MCF 10A (cell line): ENCODE measurements around the gene TMEM131L. TPM values are rescaled to one million over a fixed set of nuclear protein-coding genes. Genes with fewer than 3 reads are reported as not detected.

Experiments used
- BruUV-seq: library from RNA; stranded (reverse); fragments of 400-500 nt; replicated peaks from 2 replicates; lab custom pipeline; 2021; lab: Mats Ljungman, UMichigan
- CTCF ChIA-PET: fragments of 300-600 bp; sonication (Branson Sonifier 250); formaldehyde crosslinking; extraction: SDS; loops from one replicate; lab custom pipeline; 2021; ENCODE audit warnings: antibody characterized with exemption, inconsistent platforms; lab: Yijun Ruan, JAX
- POLR2A ChIA-PET: fragments of 300-600, 350-650 bp; sonication (Branson Sonifier 250); formaldehyde crosslinking; extraction: SDS; loops from one replicate; lab custom pipeline; 2020; ENCODE audit warnings: antibody characterized with exemption, inconsistent platforms; lab: Yijun Ruan, JAX
- DNase-seq: peaks from one replicate; pipeline ENCODE4 v3.0.0-alpha.2; 2018; ENCODE audit not compliant: unreplicated experiment
- H3K27ac Mint-ChIP-seq: one replicate; pipeline ENCODE4 v1.8.0; 2022; ENCODE audit warnings: mild to moderate bottlenecking, low read depth, mixed read lengths; ENCODE audit not compliant: unreplicated experiment
- H3K27me3 Mint-ChIP-seq: one replicate; pipeline ENCODE4 v1.8.0; 2022; ENCODE audit warnings: mixed read lengths; ENCODE audit not compliant: insufficient read depth, unreplicated experiment
- H3K36me3 Mint-ChIP-seq: one replicate; pipeline ENCODE4 v1.8.0; 2022; ENCODE audit warnings: mild to moderate bottlenecking, moderate library complexity, mixed read lengths; ENCODE audit not compliant: insufficient read depth, unreplicated experiment
- H3K4me1 Mint-ChIP-seq: one replicate; pipeline ENCODE4 v1.8.0; 2022; ENCODE audit warnings: mixed read lengths; ENCODE audit not compliant: insufficient read depth, unreplicated experiment
- H3K4me3 Mint-ChIP-seq: one replicate; pipeline ENCODE4 v1.8.0; 2022; ENCODE audit warnings: mild to moderate bottlenecking, moderate library complexity, mixed read lengths; ENCODE audit not compliant: unreplicated experiment
- H3K9me3 Mint-ChIP-seq: one replicate; pipeline ENCODE4 v1.8.0; 2022; ENCODE audit warnings: mixed read lengths; ENCODE audit not compliant: unreplicated experiment
- CTCF ChIP-seq: fragments of 200-600 bp; IDR thresholded peaks from one replicate; pipeline ENCODE4 v1.8.0; 2022; ENCODE audit warnings: antibody characterized with exemption, mild to moderate bottlenecking; ENCODE audit not compliant: unreplicated experiment
- intact Hi-C: fragments of 100-400 bp; cut with micrococcal nuclease; formaldehyde crosslinking; loops from 2 replicates; pipeline ENCODE4 v1.14.1; 2022
- total RNA-seq: library from RNA; stranded (reverse); gene quantifications from 2 replicates; pipeline ENCODE4 v1.2.3, GENCODE V29; 2022

The TMEM131L gene
- total RNA-seq, 1 experiment from 2014 or later: 10.1 TPM

DNA sequence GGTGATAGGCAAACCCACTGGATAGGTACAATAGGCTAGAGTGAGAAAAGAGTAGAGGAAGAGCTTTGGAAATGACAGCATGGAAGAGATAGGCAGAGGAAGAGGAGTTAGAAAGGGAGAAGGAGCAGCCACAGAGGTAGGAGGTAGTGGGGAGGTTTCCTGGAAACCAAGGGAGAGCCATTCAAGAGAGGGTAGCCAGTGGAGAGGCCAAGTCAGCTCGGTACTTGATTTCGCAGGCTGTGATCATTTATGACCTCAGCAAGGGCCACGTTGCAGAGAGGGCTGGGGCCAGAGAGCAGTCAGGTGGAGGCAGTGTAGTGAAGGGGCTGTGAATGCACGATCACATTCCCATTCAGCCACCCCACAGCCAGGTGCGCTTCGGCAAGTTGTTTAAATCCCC, 76.0 kb downstream of the TMEM131L start:
- peaks cover 5% of the 10 kb centered on the region for H3K4me1 Mint-ChIP-seq
- BruUV-seq: no TSS peak
- H3K36me3 Mint-ChIP-seq: no peaks in the 10 kb centered on the region
- TF ChIP-seq CTCF: no peak
- H3K9me3 Mint-ChIP-seq: no peaks in the 10 kb centered on the region
- ChIA-PET CTCF (interaction anchor here (0.9 to 1.1 kb wide), 4 partner anchors 29 to 198 kb away, joined by 3 to 6 read pairs (median 3); partner anchors contain the start of gene MND1), POLR2A (no interaction called here)
- intact Hi-C loops: no loop called here
- H3K27me3 Mint-ChIP-seq: no peaks in the 10 kb centered on the region
- H3K27ac Mint-ChIP-seq: no peak overlapping the region
- DNase-seq: no peak
- no peak overlapping the region for H3K4me3 Mint-ChIP-seq

DNA sequence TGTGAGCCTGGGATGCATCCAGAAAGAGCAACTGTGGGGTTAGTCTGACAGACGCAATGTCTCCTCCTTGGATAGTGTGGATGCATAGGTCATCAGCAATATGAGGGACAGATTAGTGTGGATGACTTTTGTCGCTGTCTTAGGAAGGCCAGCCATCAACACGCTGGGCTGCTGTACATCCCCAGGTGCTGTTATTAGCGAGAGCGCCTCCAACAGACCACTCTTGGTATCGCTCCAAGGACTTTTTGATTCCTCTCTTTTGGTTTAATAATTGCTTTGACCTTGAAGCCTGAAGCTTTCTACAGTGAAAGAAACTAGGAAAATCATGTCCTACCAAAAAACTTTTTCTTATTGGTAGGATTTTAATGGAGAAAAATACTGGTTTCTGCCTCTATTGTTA, 76.7 kb downstream of the TMEM131L start:
- Mint-ChIP-seq H3K27me3 (no peaks in the 10 kb centered on the region), H3K9me3 (no peaks in the 10 kb centered on the region), H3K36me3 (no peaks in the 10 kb centered on the region), H3K4me1 (peaks cover 5% of the 10 kb centered on the region), H3K27ac (no peak overlapping the region), H3K4me3 (no peak overlapping the region)
- BruUV-seq: no TSS peak
- intact Hi-C loops: no loop called here
- POLR2A ChIA-PET: no interaction called here
- DNase-seq: no peak
- TF ChIP-seq CTCF: no peak
- CTCF ChIA-PET: interaction anchor here (0.7 to 1.0 kb wide), 2 partner anchors 199 to 207 kb away, joined by 3 read pairs; no protein-coding TSS in a partner anchor

- DNase-seq: no peak
- Mint-ChIP-seq H3K4me1 (peaks cover 5% of the 10 kb centered on the region), H3K36me3 (no peaks in the 10 kb centered on the region), H3K9me3 (no peaks in the 10 kb centered on the region), H3K4me3 (no peak overlapping the region), H3K27me3 (no peaks in the 10 kb centered on the region), H3K27ac (no peak overlapping the region)
- TF ChIP-seq CTCF: no peak
- intact Hi-C loops: no loop called here
- no TSS peak for BruUV-seq
- ChIA-PET POLR2A (interaction anchor here (1.7 kb wide), 1 partner anchor 12 kb away, joined by 4 read pairs; no protein-coding TSS in a partner anchor), CTCF (interaction anchor here (1.0 kb wide), 1 partner anchor 207 kb away, joined by 3 read pairs; no protein-coding TSS in a partner anchor)
Observed at GRCh38 chr4:153543351-153543750, 77.2 kb downstream of the TMEM131L start.

GRCh38 chr4:153545822-153546221, 79.7 kb downstream of the TMEM131L start:
- H3K27ac Mint-ChIP-seq: no peak overlapping the region
- TF ChIP-seq CTCF: no peak
- BruUV-seq: no TSS peak
- POLR2A ChIA-PET: interaction anchor here (1.0 to 1.5 kb wide), 2 partner anchors 17 to 77 kb away, joined by 3 to 4 read pairs; no protein-coding TSS in a partner anchor
- peaks cover 3% of the 10 kb centered on the region for H3K36me3 Mint-ChIP-seq
- no peak for DNase-seq
- CTCF ChIA-PET: interaction anchor here (0.8 to 1.3 kb wide), 2 partner anchors 81 to 204 kb away, joined by 3 to 4 read pairs; no protein-coding TSS in a partner anchor
- H3K27me3 Mint-ChIP-seq: no peaks in the 10 kb centered on the region
- no peak overlapping the region for H3K4me3 Mint-ChIP-seq
- no peaks in the 10 kb centered on the region for H3K9me3 Mint-ChIP-seq
- intact Hi-C loops: no loop called here
- H3K4me1 Mint-ChIP-seq: peaks cover 5% of the 10 kb centered on the region
